HG02623 (cell line): ENCODE results near the gene EDN1.
"Not testable (repeated sequence)": the region's sequence is repeated elsewhere in the genome, so short reads cannot be mapped to it uniquely, and the experiment has no call there.

ENCODE experiments used
- ATAC-seq: cut with Tn5 transposase; IDR thresholded peaks from one replicate; pipeline ENCODE4 v1.9.1; 2021; ENCODE audit warnings: moderate library complexity; ENCODE audit not compliant: unreplicated experiment

EDN1 gene

DNA sequence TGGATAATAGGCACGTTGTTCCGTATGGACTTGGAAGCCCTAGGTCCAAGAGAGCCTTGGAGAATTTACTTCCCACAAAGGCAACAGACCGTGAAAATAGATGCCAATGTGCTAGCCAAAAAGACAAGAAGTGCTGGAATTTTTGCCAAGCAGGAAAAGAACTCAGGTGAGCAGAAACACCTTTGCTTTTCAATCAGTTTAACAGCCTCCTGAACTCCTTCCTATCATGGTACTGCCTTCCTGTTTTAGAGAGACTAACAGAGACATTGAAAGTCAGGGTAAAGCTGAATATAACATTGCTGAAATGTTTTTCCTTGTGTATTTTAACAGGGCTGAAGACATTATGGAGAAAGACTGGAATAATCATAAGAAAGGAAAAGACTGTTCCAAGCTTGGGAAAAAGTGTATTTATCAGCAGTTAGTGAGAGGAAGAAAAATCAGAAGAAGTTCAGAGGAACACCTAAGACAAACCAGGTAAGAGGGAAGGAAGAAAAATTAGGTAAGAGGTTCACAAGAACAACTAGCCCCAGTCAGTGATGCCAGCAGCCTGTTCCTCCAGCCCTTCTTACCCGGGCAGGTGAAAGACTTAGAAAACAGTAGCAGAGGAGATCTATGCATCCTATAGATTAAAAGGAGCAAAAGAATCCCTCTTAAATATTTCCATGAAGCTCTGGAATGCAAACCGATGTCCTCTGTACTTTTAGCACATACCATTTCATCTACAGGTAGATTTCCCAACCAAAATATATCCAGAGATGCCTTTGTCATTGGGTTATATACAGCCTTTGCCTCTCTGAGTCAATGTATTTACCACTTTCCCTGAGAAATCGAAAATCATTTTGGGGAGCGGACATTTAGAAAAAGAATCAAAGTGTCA lies 4.0 kb downstream of the EDN1 start:
- no peak for ATAC-seq

DNA sequence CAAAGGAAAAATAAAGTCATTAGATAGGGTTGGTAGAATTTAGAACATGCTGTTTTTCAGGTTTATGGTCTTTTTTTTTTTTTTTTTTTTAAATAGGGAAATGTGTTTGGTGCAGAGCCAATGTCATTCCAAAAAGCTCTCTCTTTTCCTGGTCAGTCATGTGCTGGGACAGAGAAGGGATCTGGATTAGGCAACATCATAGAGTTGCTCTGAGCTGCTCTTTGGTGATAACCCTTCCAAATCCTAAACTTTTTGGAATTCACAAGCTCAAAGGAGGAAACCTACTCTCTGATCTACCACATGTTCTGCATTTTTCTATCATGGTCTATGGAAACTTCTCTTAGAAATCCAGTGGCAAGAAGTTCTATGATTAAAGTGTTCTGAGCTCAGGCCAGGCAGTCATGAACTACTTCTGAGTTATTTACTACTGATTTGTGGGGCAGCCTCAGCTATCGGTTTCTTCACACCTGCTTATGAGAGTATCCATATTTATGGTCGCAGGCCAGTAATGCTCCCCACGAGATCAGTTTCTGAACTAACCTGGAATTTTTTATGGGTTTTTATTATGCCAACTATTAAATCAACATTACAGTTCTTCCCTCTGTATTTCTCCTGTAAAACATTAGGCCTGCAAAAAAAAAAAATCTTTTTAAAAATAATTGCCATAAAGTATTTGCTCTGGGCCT lies 4.8 kb downstream of the EDN1 start:
- ATAC-seq, result no peak

DNA sequence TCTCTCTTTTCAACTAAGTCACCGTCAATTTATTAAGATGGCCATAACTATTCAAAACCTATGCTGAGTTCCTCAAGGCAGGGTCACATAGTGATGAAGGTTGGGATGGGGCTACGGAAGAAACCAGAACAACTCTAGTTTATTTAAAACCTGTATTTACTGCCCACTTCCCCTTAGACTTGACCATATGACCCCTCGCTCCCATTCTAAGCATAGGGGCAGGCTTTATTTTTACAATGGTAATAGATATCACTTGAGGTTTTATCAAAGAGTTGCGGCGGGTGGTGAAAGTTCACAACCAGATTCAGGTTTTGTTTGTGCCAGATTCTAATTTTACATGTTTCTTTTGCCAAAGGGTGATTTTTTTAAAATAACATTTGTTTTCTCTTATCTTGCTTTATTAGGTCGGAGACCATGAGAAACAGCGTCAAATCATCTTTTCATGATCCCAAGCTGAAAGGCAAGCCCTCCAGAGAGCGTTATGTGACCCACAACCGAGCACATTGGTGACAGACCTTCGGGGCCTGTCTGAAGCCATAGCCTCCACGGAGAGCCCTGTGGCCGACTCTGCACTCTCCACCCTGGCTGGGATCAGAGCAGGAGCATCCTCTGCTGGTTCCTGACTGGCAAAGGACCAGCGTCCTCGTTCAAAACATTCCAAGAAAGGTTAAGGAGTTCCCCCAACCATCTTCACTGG lies 5.5 kb downstream of the EDN1 start:
- ATAC-seq, result no peak

DNA sequence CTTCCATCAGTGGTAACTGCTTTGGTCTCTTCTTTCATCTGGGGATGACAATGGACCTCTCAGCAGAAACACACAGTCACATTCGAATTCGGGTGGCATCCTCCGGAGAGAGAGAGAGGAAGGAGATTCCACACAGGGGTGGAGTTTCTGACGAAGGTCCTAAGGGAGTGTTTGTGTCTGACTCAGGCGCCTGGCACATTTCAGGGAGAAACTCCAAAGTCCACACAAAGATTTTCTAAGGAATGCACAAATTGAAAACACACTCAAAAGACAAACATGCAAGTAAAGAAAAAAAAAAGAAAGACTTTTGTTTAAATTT lies 6.1 kb downstream of the EDN1 start:
- no peak for ATAC-seq

DNA sequence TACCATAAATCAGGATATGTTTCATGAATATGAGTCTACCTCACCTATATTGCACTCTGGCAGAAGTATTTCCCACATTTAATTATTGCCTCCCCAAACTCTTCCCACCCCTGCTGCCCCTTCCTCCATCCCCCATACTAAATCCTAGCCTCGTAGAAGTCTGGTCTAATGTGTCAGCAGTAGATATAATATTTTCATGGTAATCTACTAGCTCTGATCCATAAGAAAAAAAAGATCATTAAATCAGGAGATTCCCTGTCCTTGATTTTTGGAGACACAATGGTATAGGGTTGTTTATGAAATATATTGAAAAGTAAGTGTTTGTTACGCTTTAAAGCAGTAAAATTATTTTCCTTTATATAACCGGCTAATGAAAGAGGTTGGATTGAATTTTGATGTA lies 6.4 kb downstream of the EDN1 start:
- ATAC-seq, result no peak

DNA sequence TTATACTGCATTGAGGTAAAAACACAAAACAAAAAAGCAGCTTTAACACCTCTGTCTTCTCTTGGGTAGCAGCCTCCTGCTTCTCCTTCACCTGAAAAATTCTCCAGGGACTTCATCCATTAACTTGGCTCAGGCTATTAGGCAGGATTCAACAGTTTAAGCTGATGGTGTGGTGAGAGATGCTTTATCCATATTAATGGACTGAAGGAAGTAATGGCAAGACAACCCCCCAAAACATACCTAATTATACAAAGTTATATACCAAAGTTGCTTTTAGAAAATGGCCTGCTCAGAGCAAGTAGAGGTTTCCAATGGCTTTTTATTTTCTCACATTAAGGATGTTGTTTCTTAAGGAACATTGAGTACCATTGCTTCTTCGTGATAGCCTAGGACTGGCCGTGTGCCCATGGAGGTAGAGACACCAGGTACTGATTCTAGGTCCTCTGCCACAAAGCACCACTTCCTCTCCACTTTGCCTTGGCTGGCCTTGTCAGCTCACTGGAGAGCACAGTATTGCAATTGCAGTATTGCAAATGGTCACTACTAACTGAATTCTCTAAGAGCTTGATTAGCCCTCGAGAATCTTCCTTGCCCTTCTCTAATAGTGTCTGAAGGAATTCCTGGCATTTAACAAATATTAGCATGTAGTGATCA lies 7.3 kb downstream of the EDN1 start:
- no peak for ATAC-seq

DNA sequence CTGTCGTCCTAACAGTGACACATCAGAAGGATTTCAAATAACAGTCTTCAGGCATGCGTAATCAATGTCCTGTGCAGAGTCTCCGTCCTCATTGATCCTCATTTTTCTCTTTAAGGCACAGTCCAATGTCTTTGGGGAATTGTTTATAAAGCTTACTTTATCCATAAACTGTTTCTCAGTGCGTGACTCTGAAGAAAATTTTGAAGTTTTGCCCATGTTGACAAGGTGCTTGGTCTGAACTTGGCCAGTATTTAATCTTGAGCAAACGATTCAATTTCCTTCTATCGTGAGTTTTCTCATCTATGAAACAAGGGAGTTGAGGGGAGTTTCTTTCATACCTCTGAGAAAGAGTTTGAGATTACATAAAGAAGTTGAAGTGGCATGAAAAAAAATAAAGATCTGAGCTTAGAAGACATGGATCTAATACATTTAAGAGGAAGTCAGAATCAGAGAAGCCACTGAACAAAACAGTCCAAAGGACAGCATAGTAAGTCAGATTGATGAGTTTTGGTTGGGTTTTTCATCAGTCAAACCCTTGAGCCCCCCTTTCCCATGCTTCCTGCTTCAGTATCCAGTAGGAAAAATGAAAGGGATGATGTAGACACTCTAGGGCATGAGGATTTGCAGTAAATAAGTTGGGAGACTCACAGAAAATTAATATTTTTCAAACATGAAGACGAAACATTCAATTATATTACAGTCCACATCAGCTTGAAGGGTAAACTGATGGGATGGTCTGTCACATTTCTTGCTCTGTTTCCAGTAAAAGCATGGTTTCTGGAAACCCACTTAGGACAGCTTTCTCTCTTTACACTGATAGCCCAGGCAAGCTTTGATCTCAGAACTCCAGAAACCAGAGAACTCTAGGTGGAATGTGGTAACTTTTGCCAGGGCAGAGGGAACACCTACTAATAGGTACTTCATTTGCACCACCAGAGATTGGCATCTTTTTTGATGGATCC lies 8.1 kb downstream of the EDN1 start:
- ATAC-seq, result no peak

DNA sequence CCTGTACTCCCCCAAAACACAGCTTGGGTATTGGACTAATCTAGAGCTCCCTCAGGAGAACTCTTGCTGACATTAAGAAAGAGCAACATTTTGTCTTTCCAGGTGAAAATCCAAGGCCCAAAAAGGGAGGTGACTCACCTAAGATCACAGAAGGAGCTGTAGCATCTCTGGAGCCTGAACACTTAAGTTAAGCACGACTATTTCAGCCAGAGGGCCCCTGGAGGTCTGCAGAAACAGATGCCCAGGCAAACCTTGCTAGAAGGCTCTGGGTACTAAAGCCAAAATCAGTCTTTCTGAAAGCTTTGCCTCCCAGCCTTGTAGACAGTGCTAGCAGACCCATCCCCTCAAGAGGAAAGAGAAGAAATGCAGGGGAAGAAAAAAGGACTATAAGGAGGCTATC lies 8.8 kb downstream of the EDN1 start:
- ATAC-seq, result no peak

DNA sequence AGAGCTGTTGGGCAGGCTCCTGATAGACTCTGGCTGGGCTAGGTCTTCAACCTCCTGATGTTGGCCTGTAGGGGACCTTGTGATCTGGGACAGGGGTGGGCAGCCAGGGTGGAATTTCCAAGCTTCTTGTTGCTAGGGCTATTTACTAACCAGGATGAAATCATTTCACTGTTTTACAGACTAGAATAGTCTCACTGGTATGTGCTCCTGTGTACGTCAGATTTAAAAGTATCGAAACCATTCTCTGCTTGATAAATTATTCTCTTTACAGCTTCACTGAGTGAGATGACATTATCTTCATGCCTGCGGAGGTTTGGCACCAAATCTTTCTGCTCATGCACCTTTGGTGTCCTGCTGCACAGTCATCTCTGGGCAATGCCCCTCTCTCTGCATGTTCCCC lies 10.9 kb downstream of the EDN1 start:
- ATAC-seq, result no peak

DNA sequence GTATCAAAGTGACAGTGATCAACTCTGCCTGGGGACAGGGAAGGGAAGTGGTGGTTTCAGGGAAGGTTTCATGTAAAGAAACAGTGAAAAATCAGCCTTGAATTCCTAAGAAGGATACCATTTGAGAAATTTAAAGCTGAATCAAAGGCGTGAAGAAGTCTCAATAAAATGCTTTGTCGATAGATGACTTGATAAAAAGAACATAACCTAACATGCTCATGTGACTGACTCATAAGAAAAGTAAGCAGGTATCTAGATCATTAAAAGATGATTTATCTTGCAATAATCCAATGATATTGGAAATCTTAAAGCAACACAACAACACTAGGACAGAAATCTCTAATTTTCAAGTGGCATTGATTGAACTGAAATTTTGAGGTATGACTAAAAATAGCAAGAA lies 14.3 kb downstream of the EDN1 start:
- no peak for ATAC-seq

DNA sequence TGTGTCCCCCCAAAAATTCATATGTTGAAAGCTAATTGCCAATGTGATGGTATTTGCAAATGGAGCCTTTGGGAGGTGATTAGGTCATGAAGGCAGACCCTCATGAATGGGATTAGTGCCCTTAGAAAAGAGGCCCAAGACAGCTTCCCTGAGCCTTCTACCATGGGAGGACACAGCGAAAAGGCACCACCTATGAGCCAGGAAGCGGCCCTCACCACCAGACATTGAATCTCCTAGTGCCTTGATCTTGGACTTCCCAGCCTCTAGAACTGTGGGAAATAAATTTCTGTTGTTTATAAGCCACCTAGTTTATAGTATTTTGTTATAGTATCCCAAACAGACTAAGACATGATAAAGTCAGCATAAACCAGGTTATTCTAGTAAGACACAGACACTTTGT lies 18.9 kb downstream of the EDN1 start:
- no peak for ATAC-seq

DNA sequence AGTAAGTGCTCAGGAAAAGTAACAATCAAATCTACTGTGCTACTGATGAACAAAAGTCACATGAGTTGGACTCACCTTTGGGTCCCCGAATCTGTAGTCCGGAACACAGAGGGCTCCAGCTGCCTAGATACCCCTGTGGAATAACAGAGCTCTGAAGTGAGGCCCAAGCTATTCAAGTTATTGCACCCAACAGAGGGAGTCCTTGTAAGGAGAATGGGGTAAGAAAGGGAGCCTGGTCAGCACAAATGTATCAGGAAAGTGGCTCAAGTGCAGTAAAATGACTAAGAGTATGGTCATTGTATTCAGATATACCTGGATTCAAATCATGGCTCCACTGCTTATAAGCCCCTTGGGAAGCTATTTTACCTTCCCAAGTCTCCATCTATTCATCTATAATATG lies 20.9 kb downstream of the EDN1 start:
- no peak for ATAC-seq

DNA sequence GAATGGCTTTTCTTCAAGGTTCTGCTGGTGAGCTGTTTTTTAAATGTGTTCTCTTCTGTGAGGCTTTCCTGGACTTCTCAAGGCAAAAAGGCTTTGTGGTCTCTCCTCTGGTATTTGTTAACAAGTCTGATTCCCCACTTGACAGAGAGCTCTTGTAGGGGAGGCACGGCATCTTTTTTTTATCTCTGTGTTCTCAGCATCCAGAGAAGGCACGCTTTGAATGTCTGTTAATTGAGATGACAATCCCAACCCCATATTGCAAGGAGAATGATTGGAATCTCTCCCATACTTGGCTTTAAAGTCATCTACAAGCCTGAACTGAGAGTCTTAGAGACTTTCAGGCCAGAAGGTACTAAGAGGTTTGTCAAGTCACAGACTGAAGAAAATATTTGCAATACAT lies 22.6 kb downstream of the EDN1 start:
- ATAC-seq, result no peak

DNA sequence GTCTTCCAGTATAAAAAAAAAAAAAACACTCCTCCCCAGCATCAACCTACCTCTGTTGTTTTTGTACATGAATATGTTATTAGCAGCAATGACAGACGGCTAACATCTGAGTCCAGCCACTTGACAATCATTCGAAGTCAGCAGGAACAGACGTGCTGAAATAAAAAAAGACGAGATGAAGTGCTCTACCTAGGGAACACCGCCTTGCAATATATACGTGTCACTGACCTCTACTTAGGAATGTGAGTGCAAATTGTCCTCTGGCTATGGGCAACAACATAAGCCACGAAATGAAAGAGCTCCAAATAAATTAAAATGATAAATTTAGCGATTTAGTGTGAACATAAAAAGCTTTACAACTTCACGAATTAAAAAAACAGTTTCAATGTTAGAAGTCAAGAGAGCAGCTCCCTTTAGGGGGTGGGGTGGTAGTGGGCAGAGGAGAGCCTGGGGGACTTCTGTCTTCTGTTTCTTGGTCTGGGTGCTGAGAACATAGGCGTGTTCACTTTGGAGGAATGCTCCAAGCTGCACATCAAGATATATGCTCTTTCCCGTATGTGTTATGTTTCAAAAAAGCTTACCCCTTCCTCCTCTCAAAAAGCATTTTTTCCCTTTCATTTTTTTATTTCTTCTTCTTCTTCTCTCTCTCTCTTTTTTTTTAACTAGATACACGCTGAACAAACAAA lies 23.3 kb downstream of the EDN1 start:
- ATAC-seq, result no peak

DNA sequence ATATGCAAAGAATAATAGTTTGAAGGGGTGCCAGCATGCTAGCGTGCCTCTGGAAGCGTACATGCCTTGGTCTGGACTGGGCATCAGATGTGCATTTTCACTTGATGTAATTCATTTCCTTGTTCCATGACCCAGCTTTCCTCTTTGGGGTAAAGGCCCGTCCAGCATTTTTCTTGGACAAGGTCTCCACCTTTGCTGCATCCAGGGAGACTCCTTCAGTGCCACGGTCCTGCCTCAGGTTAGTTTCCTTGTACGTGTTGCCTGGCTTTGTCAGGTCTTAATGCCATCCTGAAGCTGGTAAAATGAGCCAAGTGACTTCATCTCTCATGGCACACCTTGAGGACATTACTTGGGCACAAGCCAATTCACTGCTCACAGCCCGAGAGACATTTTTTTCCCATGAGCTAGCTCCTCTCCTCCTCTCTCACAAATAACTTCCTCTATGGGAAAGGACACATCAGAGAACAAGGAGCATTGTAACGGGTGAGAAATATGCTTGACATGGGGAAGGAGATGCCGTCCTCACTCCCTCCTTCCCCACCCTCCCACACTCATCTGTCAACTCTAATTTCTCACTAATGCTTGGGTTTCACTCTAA lies 23.9 kb downstream of the EDN1 start:
- no peak for ATAC-seq

DNA sequence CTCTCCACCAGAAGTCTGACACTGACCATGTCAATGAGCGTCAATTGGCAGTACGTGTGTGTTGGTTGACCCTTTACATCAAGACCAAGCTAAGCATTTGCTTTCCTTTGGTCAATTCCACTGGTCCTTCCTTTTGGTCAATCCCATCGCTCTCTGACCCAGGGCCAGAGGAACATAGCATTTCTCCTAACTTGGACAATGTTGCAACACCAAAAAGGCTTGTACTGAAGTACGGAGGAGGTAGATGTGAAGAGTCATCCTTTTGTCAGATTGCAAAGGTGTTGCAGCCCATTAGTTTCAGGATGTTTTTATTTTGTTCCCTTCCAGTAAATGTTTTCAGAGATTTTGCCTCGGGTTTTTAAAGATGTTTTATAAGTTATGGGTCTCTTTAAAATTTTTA lies 24.6 kb downstream of the EDN1 start:
- ATAC-seq, result no peak

DNA sequence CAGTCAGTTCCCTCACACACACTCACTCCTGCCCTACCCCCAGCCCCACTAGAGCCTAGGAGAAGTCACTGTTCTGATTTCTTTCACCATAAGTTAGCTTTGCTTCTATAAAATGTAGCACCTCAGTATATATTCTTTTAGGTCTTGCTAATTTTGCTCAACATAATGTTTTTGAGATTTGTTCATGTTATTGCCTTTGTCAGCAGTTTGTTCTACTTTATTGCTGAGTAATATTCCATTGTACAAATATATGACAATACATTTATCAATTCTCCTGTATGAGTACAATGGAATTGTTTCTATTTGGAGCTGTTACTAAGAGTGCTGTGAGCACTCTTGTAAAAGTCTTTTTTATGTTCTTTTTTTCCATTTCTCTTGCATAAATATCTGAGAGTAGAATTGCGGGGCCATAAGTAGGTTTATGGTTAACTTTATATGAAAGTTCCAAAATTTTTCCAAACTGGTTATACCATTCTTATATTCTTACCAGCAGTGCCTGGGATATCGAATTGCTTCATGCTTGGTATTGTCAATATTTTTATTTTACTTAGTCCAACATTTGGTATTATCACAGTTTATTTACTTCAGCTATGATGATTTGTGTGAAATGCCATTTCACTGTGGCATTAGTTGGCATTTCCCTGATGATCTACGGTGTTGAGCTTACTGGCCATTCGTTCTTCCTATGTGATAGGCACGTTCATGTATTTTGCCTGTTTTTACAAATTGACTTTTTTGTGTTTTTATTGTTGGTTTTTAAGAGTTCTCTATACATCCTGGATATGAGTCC lies 25.3 kb downstream of the EDN1 start:
- no peak for ATAC-seq

DNA sequence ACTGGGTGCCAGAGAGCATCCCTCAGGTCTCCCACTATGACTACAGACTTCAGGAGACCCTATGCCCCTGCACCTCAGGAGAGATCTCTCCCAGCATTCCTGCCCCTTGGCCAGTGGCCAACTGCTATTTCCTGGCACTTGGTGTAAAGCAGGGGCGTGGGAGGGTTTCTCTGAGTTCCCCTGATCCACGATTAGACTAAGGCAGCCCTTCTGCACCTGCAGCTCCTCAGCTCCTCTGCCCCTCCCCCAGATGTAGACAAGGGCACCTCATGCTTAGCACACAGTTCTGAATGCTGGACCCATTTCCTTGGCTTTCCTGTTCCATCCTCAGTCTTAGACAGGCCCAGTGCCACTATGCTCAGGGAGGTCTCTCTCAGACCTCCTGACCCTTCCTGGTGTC lies 28.6 kb downstream of the EDN1 start:
- no peak for ATAC-seq

DNA sequence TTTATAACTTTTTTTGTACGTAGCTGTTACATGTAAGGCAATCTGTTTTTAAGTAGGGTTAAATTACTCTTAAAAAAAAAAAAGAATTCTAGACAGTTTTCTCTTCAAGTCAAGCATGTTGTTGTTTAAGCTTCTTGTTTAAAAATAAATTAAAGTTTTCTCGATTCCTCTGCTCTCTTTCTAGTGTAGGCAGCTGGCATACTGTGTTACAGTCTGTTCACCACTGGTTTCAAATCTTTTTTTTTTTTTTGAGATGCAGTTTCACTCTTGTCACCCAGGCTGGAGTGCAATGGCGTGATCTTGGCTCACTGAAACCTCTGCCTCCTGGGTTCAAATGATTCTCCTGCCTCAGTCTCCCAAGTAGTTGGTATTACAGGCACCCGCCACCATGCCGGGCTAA lies 29.9 kb downstream of the EDN1 start:
- not testable (repeated sequence) for ATAC-seq
